HEK293T (cell line): ENCODE measurements around the gene CTAGE1.

ENCODE experiments used
- ARNT ChIP-seq: fragments of 450-650 bp; IDR thresholded peaks from 2 replicates; pipeline ENCODE4 v1.6.1; 2017; ENCODE audit warnings: mild to moderate bottlenecking
- CTBP1 ChIP-seq: fragments of 450-650 bp; IDR thresholded peaks from 2 replicates; pipeline ENCODE4 v1.6.1; 2016; ENCODE audit warnings: borderline replicate concordance
- FOXA1 ChIP-seq: fragments of 450-650 bp; IDR thresholded peaks from 2 replicates; pipeline ENCODE4 v1.6.1; 2016; ENCODE audit warnings: mild to moderate bottlenecking
- FOXK2 ChIP-seq: fragments of 450-650 bp; IDR thresholded peaks from 2 replicates; pipeline ENCODE4 v1.6.1; 2016; ENCODE audit warnings: mild to moderate bottlenecking
- FOXM1 ChIP-seq: fragments of 450-650 bp; IDR thresholded peaks from 2 replicates; pipeline ENCODE4 v1.6.1; 2017; ENCODE audit warnings: mild to moderate bottlenecking, borderline replicate concordance
- HDGF ChIP-seq: fragments of 450-650 bp; IDR thresholded peaks from 2 replicates; pipeline ENCODE4 v1.6.1; 2017; ENCODE audit warnings: antibody characterized with exemption, borderline replicate concordance
- LEF1 ChIP-seq: fragments of 450-650 bp; IDR thresholded peaks from 2 replicates; pipeline ENCODE4 v1.6.1; 2017; ENCODE audit warnings: mild to moderate bottlenecking, borderline replicate concordance
- NFRKB ChIP-seq: fragments of 450-650 bp; IDR thresholded peaks from 2 replicates; pipeline ENCODE4 v1.6.1; 2016; ENCODE audit warnings: mild to moderate bottlenecking, moderate library complexity
- SP1 ChIP-seq: fragments of 450-650 bp; IDR thresholded peaks from 2 replicates; pipeline ENCODE4 v1.6.1; 2017
- SUZ12 ChIP-seq: fragments of 450-650 bp; IDR thresholded peaks from 2 replicates; pipeline ENCODE4 v1.6.1; 2016; ENCODE audit warnings: mild to moderate bottlenecking
- TARDBP ChIP-seq: fragments of 450-650 bp; IDR thresholded peaks from 2 replicates; pipeline ENCODE4 v1.6.1; 2016
- TF ChIP-seq, protein P1 (sequence below): fragments of 450-650 bp; IDR thresholded peaks from 2 replicates; pipeline ENCODE4 v1.6.1; 2016

- TF ChIP-seq FOXK2: no peak
- TF ChIP-seq SP1: no peak
- TF ChIP-seq LEF1: no peak
- no peak for TF ChIP-seq NFRKB
- no peak for TF ChIP-seq FOXM1
- TF ChIP-seq HDGF: no peak
- no peak for TF ChIP-seq ARNT
- no peak for TF ChIP-seq SUZ12
- TF ChIP-seq TARDBP: no peak
- TF ChIP-seq CTBP1: no peak
- TF ChIP-seq FOXA1: no peak
- TF ChIP-seq, protein P1, sequence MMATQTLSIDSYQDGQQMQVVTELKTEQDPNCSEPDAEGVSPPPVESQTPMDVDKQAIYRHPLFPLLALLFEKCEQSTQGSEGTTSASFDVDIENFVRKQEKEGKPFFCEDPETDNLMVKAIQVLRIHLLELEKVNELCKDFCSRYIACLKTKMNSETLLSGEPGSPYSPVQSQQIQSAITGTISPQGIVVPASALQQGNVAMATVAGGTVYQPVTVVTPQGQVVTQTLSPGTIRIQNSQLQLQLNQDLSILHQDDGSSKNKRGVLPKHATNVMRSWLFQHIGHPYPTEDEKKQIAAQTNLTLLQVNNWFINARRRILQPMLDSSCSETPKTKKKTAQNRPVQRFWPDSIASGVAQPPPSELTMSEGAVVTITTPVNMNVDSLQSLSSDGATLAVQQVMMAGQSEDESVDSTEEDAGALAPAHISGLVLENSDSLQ: no peak
Measured at GRCh38 chr18:22412176-22412911, 5.4 kb downstream of the CTAGE1 start.
